Head of caudate nucleus (tissue), 42 donors: ENCODE measurements around the gene SCARF1.

Experiments used
- DNase-seq, 42 donors: peaks; one replicate each; pipeline versions ENCODE4 v3.0.0 to v3.0.0-alpha.2; 2020 to 2021; ENCODE audit warnings: mixed read lengths in 7 of 42
- intact Hi-C: fragments of 100-400 bp; cut with DNase I; formaldehyde crosslinking; loops from one replicate; pipeline ENCODE4 v1.15.0; 2022

SCARF1 gene

GRCh38 chr17:1611715-1612114, 33.8 kb downstream of the SCARF1 start:
- peak in 2 of 42 donors; percentile 14 to 44 for DNase-seq
- intact Hi-C loops = no loop called here

DNA sequence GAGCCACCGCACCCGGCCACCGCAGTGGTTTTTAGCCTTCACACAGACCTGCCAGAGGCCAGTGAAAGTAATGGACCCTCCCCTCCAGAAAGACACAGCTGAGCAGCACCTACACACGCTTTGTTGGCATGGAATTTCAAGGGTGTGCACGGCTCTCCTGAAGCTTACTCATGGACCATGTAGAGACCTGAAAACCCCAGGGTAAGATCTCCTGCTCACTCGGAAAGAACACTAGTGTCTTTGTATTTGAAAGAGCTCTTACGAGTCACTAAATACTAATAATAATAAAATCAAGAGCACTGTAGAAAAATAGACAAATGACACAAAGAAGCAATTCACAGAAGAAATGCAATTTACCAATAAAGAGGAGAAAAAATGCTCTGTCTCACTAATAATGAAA, 36.9 kb downstream of the SCARF1 start:
- no peak for DNase-seq
- intact Hi-C loops = no loop called here

- intact Hi-C loops = no loop called here
- DNase-seq = no peak
These were observed 37.6 kb downstream of the SCARF1 start for GRCh38 chr17:1607971-1608320.

DNA sequence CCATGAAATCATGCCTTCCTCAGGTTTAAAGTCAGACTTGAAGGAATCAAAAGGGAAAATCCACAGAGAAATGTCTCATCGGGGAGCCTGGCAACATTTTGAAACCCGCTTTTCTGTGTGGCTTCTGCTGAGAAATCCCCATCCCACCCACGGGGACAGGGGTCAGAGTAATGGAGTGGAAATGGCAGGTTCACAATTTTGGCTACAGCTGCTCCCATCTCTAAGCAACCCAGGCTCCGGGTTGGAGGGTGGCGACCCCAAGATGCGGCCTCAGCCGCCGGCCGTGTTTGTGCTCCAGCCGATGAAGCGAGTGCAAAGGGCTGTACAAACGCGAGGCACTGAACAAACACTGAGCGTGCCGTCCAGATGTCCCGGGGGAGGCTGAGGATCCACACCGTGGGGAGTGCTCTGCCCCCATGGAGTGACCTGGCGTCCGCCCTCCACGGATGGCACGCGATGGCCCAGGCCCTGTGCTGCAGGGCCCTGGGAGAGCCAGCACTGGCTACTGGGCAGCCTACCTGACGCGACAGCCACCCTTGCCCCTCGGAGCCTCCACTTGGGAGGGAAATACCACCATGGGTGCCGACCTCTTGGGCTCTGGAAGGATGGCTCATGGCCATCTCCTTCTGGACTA, 39.1 kb downstream of the SCARF1 start:
- intact Hi-C loops = no loop called here
- peak in 1 of 42 donors; percentile 18 for DNase-seq

DNA sequence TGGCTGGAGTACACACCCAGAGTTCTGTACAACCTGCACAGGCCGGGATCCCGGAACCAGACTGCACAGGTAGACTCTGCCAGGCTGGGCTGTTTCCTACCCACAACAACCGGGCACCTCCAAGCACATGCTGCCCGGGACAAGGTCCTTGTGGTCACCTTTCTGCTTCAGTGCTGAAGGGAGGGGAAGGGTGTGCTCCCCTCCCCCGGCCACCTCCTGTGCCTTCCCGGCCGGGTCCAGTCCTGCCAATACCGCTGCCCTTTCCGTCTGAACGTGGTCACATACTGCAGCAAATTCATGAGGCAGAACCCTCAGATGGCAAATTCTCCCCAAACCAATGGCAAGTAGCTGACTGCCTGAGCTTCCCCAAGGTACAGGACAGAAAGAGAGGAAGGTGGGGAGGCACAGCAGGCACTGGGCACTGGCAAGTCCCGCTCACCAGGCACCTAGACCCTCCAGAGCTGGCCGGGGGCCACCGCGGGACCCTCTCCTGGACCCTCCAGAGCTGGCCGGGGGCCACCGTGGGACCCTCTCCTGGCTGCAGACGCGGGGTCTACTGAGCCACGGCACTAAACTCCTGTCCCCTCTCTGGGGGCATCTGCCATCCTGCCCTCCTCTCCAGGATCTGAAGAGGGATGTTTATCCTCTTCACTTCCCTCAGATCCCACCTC, 39.7 kb downstream of the SCARF1 start:
- DNase-seq = no peak
- intact Hi-C loops = no loop called here

DNA sequence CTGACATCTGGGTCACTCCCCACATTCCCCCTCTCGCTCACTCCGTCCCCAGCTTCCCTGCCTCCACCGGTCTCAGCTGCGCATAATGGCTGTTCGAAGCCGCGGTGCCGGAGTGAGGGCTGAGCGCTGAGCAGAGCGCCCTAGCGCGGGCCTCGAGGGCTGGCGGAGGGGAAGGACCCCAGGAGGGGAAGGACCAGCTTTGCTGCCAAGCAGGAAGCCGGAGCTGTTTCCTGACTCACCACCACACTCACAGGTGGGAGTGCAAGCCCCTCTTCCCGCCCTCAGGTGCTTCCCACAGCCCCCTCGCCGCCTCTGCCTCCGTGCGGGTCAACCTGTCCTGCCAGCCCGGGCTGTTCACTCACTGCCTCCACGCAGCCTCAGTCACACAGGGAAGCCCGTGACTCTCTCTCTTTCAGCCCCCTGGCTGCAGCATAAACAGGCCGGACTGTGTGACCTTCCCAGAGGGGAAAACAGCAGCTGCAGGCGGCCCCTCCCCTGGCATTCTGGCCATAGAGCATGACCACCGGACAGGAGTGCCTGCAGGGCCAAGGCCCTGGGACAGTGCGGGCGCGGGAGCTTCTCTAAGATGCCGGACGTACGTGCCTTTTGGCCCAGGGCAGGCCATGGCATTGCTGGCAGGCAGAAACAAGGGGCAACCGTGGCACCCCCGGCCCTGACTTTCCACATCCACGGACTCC, 40.6 kb downstream of the SCARF1 start:
- intact Hi-C loops = no loop called here
- peak in 1 of 42 donors; percentile 8 for DNase-seq

GRCh38 chr17:1601571-1601970, 44.0 kb downstream of the SCARF1 start:
- no peak for DNase-seq
- intact Hi-C loops = no loop called here

DNA sequence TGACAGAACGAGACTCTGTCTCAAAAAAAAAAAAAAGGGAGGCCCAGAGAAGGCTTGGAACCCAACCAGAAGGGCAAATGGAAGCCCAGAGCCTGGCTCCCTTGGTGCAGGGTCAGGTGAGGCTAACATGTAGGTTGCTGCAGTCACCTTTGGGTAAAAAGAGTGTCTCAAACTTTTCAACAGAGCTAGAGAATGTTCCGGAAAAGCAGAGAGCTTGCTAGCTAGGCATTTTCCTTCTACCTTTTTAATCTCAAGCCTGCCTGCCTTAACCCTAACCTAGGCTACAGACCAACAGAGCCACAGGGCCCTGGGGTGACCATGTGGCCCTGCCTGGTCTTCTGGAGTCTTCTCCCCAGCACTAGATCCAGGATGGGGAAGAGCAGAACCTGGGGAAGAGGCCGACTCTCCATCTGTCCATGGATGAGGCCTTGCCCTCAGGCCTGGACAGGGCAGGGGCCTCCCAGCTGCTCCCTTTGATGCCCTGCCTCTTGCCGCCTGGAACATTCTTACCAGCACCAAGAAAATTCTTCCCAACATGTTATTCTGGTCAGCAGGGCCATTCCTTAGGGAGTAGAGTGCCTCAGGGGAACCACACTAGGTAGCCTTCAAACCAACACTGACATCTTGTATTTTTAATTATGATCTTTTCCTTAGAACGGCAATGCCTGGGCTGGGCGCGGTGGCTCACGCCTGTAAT, 47.0 kb downstream of the SCARF1 start:
- DNase-seq = no peak
- intact Hi-C loops = no loop called here

GRCh38 chr17:1597861-1598342, 47.6 kb downstream of the SCARF1 start:
- intact Hi-C loops = no loop called here
- DNase-seq = no peak

- intact Hi-C loops = no loop called here
- DNase-seq = no peak
These were observed 52.0 kb downstream of the SCARF1 start for GRCh38 chr17:1593630-1593931.

GRCh38 chr17:1592751-1593629, 52.5 kb downstream of the SCARF1 start:
- intact Hi-C loops = no loop called here
- no peak for DNase-seq

DNA sequence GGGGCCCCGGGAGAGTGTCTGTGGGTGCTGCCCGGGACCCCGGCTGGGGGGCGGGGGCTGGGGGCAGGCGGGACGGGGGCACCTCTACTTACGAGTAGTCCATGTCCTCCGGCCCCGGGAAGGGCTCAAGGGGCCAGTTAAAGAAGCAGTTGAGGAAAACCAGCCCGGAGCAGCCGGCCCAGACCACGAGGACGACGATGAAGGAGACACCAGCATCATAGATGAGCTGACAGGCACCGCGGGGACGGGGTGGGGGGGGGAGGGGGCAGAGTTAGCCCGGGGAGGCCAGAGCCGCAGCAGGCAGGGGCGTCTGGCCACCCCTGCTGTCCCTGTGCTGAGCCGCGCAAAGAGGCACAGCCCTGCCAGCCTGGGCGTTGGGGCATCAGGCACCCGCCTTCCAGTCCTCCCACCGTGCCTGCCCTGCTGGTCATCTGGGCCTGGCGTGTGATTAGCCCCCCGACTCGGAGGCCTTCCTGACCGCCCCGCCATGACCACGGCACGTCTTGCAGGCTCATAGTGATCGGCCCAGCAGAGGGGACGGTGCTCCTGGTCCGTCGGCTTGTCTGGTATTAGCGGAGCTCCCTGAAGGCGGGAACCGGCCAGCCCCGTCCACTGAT, 54.0 kb downstream of the SCARF1 start:
- DNase-seq = no peak
- intact Hi-C loops = no loop called here

DNA sequence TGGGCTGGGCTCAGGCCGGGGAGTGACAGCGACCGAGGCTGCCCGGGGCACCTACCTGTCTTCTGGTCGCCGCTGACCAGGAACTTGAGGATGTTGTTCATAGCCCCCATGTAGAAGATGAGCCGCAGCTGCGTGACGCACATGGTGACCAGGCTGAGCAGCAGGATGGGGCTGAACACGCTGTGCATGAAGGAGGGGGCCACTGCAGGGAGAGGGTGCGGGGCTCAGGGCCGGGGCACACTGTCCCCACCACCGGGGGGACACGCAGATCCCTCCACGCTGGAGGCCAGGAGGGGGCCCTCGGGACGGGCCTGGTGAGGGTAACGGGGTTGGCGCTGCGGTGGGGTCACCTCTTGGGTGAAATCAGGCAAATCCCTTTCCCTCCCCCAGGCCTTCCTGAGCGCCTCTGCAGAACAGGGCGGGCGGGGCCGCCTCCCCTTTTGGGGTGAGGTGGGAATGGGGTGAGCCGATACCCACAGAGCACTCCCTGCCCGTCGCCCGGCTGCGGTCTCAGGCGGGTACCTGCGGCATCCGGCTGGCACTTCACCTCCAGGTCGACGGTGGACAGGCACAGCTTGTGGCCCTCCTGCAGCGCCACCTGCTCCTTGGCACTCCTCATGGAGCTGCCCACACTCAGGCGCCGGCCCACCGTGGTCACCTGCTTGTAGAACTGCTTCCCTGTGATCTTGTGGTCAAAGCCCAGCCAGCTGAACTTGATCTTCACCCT, 54.6 kb downstream of the SCARF1 start:
- no peak for DNase-seq
- intact Hi-C loops = no loop called here

DNA sequence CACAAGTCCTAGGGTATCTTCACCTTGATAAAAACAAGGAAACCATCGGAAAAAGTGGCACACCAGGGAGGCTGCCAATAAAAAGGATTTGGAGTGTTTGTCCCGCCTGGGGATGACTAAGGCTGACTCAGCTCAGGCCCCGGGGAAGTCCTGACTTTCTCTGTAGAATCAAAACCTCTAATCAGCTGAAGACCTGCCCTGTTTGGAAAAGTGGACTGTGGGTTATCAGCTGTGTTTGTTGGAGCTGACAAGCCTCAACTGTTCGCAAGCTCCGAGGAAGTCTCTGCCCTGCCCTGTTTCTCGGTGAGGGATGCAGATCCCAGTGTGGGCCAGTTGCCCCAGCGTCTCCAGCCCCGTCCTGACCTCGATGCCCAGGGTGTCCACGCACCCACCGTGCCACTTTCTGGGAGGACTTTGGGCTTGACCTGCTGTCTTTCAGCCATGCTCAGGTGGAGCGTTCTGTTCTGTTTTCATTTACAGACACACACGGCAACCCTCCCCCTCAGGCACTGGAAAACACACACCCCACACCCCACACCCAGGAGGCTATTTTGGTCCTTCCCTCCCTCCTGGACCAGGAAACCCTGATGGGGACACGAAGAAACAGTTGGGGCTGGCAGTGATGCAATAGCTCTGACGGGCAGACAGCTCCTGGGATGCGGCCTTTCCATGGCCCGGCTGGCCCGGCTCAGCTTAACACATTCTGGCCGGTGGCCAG, 55.3 kb downstream of the SCARF1 start:
- intact Hi-C loops = no loop called here
- DNase-seq = peak in 3 of 42 donors; percentile 31 to 64 (median 52)

DNA sequence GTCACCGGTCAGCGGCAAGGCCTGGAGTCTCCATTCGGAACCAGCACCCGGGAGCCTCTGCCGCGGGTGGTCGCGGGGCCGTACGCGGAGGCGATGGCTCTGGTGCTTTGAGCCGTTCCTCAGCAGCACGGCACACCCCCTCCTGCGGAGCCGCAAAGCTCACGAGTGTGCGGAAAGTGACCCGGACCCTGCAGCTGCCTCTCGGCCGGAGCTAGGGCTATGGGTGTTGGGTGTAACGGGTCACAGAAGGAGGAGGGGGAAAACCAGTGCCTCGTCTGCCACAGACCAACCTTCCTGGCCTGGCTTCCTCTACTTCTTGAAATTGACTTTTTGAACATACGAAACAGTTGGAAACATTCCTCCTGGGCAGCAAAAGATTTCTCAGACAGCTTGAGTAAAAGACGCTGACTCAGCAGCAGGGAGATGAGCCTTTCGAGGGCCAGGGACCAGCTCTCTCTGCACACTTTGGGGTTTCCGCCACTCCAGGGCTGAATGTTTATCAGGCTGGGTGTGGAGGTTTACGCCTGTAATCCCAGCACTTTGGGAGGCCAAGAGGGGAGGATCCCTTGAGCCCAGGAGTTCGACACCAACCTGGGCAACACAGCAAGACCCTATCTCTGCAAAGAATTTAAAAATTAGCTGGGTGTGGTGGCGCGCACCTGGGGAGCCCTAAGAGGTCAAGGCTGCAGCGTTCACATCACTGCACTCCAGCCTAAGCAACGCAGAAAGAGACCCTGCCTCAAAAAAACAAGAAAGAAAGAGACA, 56.5 kb downstream of the SCARF1 start:
- intact Hi-C loops = no loop called here
- DNase-seq = no peak

- intact Hi-C loops = no loop called here
- DNase-seq = no peak
These were observed 61.4 kb downstream of the SCARF1 start for GRCh38 chr17:1584167-1584566.
